Activated CD4-positive, alpha-beta T cell treated with anti-CD3 and anti-CD28 coated beads, Interleukin-2, amount 10 ng/mL, durations not matched to agents 7 days and 5 days (primary cell): ENCODE results near the gene PIGC. TPM values are rescaled to one million over a fixed set of nuclear protein-coding genes. Genes with fewer than 3 reads are reported as not detected.

ENCODE experiments used
- CTCF ChIA-PET: fragments of 350-600 bp; sonication (Branson Sonifier 250); formaldehyde crosslinking; loops from one replicate; lab custom pipeline; 2021; ENCODE audit warnings: antibody characterized with exemption; lab: Charles Lee
- POLR2A ChIA-PET: fragments of 350-600 bp; sonication (Branson Sonifier 250); formaldehyde crosslinking; loops from one replicate; lab custom pipeline; 2021; ENCODE audit warnings: antibody characterized with exemption; lab: Charles Lee
- DNase-seq: peaks from one replicate; pipeline ENCODE4 v3.0.0-alpha.2; 2020
- H3K27ac Mint-ChIP-seq: one replicate; pipeline ENCODE4 v1.8.0; 2021; ENCODE audit warnings: mild to moderate bottlenecking, moderate library complexity, mixed read lengths
- H3K27me3 Mint-ChIP-seq: one replicate; pipeline ENCODE4 v1.8.0; 2021; ENCODE audit warnings: mixed read lengths
- H3K36me3 Mint-ChIP-seq: one replicate; pipeline ENCODE4 v1.8.0; 2021; ENCODE audit warnings: low read depth, mixed read lengths
- H3K4me1 Mint-ChIP-seq: one replicate; pipeline ENCODE4 v1.8.0; 2021; ENCODE audit warnings: mixed read lengths
- H3K4me3 Mint-ChIP-seq: one replicate; pipeline ENCODE4 v1.8.0; 2021; ENCODE audit warnings: mild to moderate bottlenecking, moderate library complexity, mixed read lengths
- H3K9me3 Mint-ChIP-seq: one replicate; pipeline ENCODE4 v1.8.0; 2021; ENCODE audit warnings: mixed read lengths
- total RNA-seq, 2 experiments: library from RNA; stranded (reverse); gene quantifications; one replicate each; pipeline ENCODE4 v1.2.3, GENCODE V29; 2021

Gene PIGC
- total RNA-seq, 2 experiments from 2014 or later = 28.6 to 32.7 TPM

GRCh38 chr1:172477216-172477615 is 33.3 kb upstream of the PIGC start:
- Mint-ChIP-seq H3K27me3 (peaks cover 17% of the 10 kb centered on the region), H3K4me3 (no peak overlapping the region), H3K27ac (no peak overlapping the region), H3K9me3 (no peaks in the 10 kb centered on the region), H3K4me1 (peaks cover 8% of the 10 kb centered on the region), H3K36me3 (no peaks in the 10 kb centered on the region)
- DNase-seq = no peak
- ChIA-PET POLR2A (no interaction called here), CTCF (no interaction called here)

GRCh38 chr1:172476218-172476811 is 32.4 kb upstream of the PIGC start:
- Mint-ChIP-seq H3K27ac (no peak overlapping the region), H3K4me3 (no peak overlapping the region), H3K4me1 (peaks cover 8% of the 10 kb centered on the region), H3K9me3 (no peaks in the 10 kb centered on the region), H3K36me3 (no peaks in the 10 kb centered on the region), H3K27me3 (peaks cover 9% of the 10 kb centered on the region)
- ChIA-PET POLR2A (no interaction called here), CTCF (no interaction called here)
- DNase-seq = no peak

GRCh38 chr1:172473842-172474241 is 30.0 kb upstream of the PIGC start:
- Mint-ChIP-seq H3K27me3 (peaks cover 6% of the 10 kb centered on the region), H3K4me1 (no peaks in the 10 kb centered on the region), H3K27ac (no peak overlapping the region), H3K36me3 (no peaks in the 10 kb centered on the region), H3K4me3 (no peak overlapping the region), H3K9me3 (no peaks in the 10 kb centered on the region)
- ChIA-PET POLR2A (no interaction called here), CTCF (no interaction called here)
- DNase-seq = no peak

- Mint-ChIP-seq H3K36me3 (no peaks in the 10 kb centered on the region), H3K4me3 (no peak overlapping the region), H3K27me3 (peaks cover 6% of the 10 kb centered on the region), H3K4me1 (no peaks in the 10 kb centered on the region), H3K27ac (no peak overlapping the region), H3K9me3 (no peaks in the 10 kb centered on the region)
- ChIA-PET POLR2A (interaction anchor here (0.7 kb wide), 1 partner anchor 115 kb away, joined by 4 read pairs; no protein-coding TSS in a partner anchor), CTCF (no interaction called here)
- no peak for DNase-seq
These were observed 29.4 kb upstream of the PIGC start for GRCh38 chr1:172473302-172473701.

- no peaks in the 10 kb centered on the region for H3K9me3 Mint-ChIP-seq
- H3K27ac Mint-ChIP-seq = no peak overlapping the region
- POLR2A ChIA-PET = no interaction called here
- no peak for DNase-seq
- peaks cover 6% of the 10 kb centered on the region for H3K27me3 Mint-ChIP-seq
- H3K4me1 Mint-ChIP-seq = no peaks in the 10 kb centered on the region
- H3K36me3 Mint-ChIP-seq = no peaks in the 10 kb centered on the region
- no peak overlapping the region for H3K4me3 Mint-ChIP-seq
- CTCF ChIA-PET = no interaction called here
These were observed 28.6 kb upstream of the PIGC start for GRCh38 chr1:172472495-172472894.

GRCh38 chr1:172471666-172472065 is 27.8 kb upstream of the PIGC start:
- ChIA-PET CTCF (no interaction called here), POLR2A (no interaction called here)
- no peak overlapping the region for H3K4me3 Mint-ChIP-seq

GRCh38 chr1:172470149-172470548 is 26.3 kb upstream of the PIGC start:
- POLR2A ChIA-PET = no interaction called here
- H3K9me3 Mint-ChIP-seq = no peaks in the 10 kb centered on the region
- H3K4me3 Mint-ChIP-seq = no peak overlapping the region
- no peaks in the 10 kb centered on the region for H3K4me1 Mint-ChIP-seq
- no peak overlapping the region for H3K27ac Mint-ChIP-seq
- CTCF ChIA-PET = no interaction called here
- no peak for DNase-seq
- H3K27me3 Mint-ChIP-seq = peaks cover 5% of the 10 kb centered on the region
- H3K36me3 Mint-ChIP-seq = no peaks in the 10 kb centered on the region

More at GRCh38 chr1:172471666-172472065, 27.8 kb upstream of the PIGC start:
- Mint-ChIP-seq H3K36me3 (no peaks in the 10 kb centered on the region), H3K4me1 (no peaks in the 10 kb centered on the region), H3K27me3 (peaks cover 6% of the 10 kb centered on the region), H3K9me3 (no peaks in the 10 kb centered on the region), H3K27ac (no peak overlapping the region)
- DNase-seq = no peak

- ChIA-PET CTCF (no interaction called here), POLR2A (no interaction called here)
- H3K27me3 Mint-ChIP-seq = peaks cover 4% of the 10 kb centered on the region
These were observed 25.8 kb upstream of the PIGC start for GRCh38 chr1:172469717-172470116.

GRCh38 chr1:172468296-172468695 is 24.4 kb upstream of the PIGC start:
- H3K4me3 Mint-ChIP-seq = no peak overlapping the region
- CTCF ChIA-PET = interaction anchor here (1.5 kb wide), 1 partner anchor 11 kb away, joined by 4 read pairs; no protein-coding TSS in a partner anchor

More at GRCh38 chr1:172469717-172470116, 25.8 kb upstream of the PIGC start:
- no peak overlapping the region for H3K27ac Mint-ChIP-seq
- no peak overlapping the region for H3K4me3 Mint-ChIP-seq
- DNase-seq = no peak
- H3K4me1 Mint-ChIP-seq = no peaks in the 10 kb centered on the region
- no peaks in the 10 kb centered on the region for H3K9me3 Mint-ChIP-seq
- no peaks in the 10 kb centered on the region for H3K36me3 Mint-ChIP-seq

GRCh38 chr1:172467446-172467845 is 23.6 kb upstream of the PIGC start:
- Mint-ChIP-seq H3K27ac (no peak overlapping the region), H3K9me3 (no peaks in the 10 kb centered on the region), H3K27me3 (no peaks in the 10 kb centered on the region), H3K4me1 (peaks cover 4% of the 10 kb centered on the region), H3K36me3 (no peaks in the 10 kb centered on the region), H3K4me3 (no peak overlapping the region)
- DNase-seq = no peak
- ChIA-PET POLR2A (no interaction called here), CTCF (interaction anchor here (0.9 kb wide), 1 partner anchor 23 kb away, joined by 3 read pairs; the partner anchor contains the start of gene PIGC)

More at GRCh38 chr1:172468296-172468695, 24.4 kb upstream of the PIGC start:
- no peak for DNase-seq
- H3K9me3 Mint-ChIP-seq = no peaks in the 10 kb centered on the region
- peaks cover 4% of the 10 kb centered on the region for H3K4me1 Mint-ChIP-seq
- H3K27me3 Mint-ChIP-seq = peaks cover 1% of the 10 kb centered on the region
- no peak overlapping the region for H3K27ac Mint-ChIP-seq
- POLR2A ChIA-PET = no interaction called here
- no peaks in the 10 kb centered on the region for H3K36me3 Mint-ChIP-seq

GRCh38 chr1:172466795-172467407 is 23.0 kb upstream of the PIGC start:
- Mint-ChIP-seq H3K27me3 (peaks cover 4% of the 10 kb centered on the region), H3K4me1 (peaks cover 4% of the 10 kb centered on the region), H3K9me3 (no peaks in the 10 kb centered on the region), H3K27ac (no peak overlapping the region), H3K4me3 (no peak overlapping the region), H3K36me3 (no peaks in the 10 kb centered on the region)
- DNase-seq = no peak
- ChIA-PET CTCF (interaction anchor here (0.9 to 1.4 kb wide), 2 partner anchors 23 to 31 kb away, joined by 3 read pairs; partner anchors contain the start of gene PIGC), POLR2A (no interaction called here)

- H3K27me3 Mint-ChIP-seq = peaks cover 9% of the 10 kb centered on the region
- no peak overlapping the region for H3K27ac Mint-ChIP-seq
- H3K9me3 Mint-ChIP-seq = no peaks in the 10 kb centered on the region
- H3K4me3 Mint-ChIP-seq = no peak overlapping the region
- ChIA-PET POLR2A (no interaction called here), CTCF (interaction anchor here (0.6 to 1.4 kb wide), 2 partner anchors 32 to 266 kb away, joined by 3 to 4 read pairs; no protein-coding TSS in a partner anchor)
- no peaks in the 10 kb centered on the region for H3K36me3 Mint-ChIP-seq
- H3K4me1 Mint-ChIP-seq = peaks cover 4% of the 10 kb centered on the region
- DNase-seq = no peak
These were observed 21.7 kb upstream of the PIGC start for GRCh38 chr1:172465617-172466016.

GRCh38 chr1:172460887-172461315 is 17.0 kb upstream of the PIGC start:
- H3K27me3 Mint-ChIP-seq = peaks cover 27% of the 10 kb centered on the region
- no peak overlapping the region for H3K27ac Mint-ChIP-seq
- H3K4me1 Mint-ChIP-seq = peaks cover 4% of the 10 kb centered on the region
- H3K9me3 Mint-ChIP-seq = no peaks in the 10 kb centered on the region
- ChIA-PET CTCF (no interaction called here), POLR2A (no interaction called here)
- H3K4me3 Mint-ChIP-seq = no peak overlapping the region
- no peaks in the 10 kb centered on the region for H3K36me3 Mint-ChIP-seq
- no peak for DNase-seq
